GM12864 (cell line): Measurements from ENCODE around the gene USF1.
A peak's percentile ranks its signal among the peaks of the same experiment; 100 is the strongest.
"Not testable (repeated sequence)": the region's sequence is repeated elsewhere in the genome, so short reads cannot be mapped to it uniquely, and the experiment has no call there.

Experiments used
- DNase-seq: peaks from one replicate; pipeline ENCODE4 v3.0.0-alpha.2; 2011; ENCODE audit warnings: low read depth
- H3K4me3 ChIP-seq: 2 replicates; pipeline ENCODE4 v1.5.1; 2011; ENCODE audit warnings: mild to moderate bottlenecking, low read depth, low read length, control low read depth
- TF ChIP-seq, protein P1 (sequence below): IDR thresholded peaks from 2 replicates; pipeline ENCODE4 v1.5.1; 2011; ENCODE audit warnings: low read depth, mild to moderate bottlenecking, moderate library complexity, low read length, control low read depth, inconsistent platforms; ENCODE audit errors: missing control alignments

Gene USF1

DNA sequence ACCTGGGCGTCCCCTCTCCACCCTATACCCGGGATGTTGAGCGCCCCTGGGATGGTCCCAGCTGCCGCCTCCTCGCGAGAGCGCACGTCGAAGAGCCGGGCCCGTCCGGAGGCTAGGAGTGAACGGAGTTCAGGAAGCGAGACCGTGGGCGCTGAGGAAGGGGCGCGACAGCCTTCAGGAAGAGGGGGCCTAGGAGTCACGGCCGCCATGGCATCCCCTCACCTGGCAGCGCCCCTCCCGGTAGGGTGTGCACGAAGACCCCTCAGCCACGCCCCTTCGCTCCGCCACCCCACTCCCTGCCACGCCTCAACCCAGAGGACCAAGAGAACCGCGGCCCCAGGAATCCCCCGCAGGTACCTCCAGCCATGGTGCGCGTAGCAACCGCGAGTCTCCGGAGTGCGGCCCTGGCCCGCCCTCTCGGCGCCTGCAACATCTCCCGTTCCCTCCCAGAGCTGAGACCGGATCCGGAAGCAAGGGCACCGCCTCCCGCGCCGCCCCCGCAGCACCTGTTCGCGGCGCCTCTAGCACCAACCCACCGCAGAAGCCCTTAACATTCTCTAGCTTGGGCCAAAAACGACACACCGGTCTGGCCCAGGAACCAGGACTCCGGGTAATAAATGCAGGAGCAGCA, 7.1 kb downstream of the USF1 start, which contains the start of gene TSTD1:
TSTD1 (minus strand) TSS at position 442 of the 631 bp plus-strand sequence; CDS start at position 367, 75 bp downstream.
- no peak for DNase-seq
- peak within 1 kb of the TSS; percentile 83 for H3K4me3 ChIP-seq
- TF ChIP-seq, protein P1, sequence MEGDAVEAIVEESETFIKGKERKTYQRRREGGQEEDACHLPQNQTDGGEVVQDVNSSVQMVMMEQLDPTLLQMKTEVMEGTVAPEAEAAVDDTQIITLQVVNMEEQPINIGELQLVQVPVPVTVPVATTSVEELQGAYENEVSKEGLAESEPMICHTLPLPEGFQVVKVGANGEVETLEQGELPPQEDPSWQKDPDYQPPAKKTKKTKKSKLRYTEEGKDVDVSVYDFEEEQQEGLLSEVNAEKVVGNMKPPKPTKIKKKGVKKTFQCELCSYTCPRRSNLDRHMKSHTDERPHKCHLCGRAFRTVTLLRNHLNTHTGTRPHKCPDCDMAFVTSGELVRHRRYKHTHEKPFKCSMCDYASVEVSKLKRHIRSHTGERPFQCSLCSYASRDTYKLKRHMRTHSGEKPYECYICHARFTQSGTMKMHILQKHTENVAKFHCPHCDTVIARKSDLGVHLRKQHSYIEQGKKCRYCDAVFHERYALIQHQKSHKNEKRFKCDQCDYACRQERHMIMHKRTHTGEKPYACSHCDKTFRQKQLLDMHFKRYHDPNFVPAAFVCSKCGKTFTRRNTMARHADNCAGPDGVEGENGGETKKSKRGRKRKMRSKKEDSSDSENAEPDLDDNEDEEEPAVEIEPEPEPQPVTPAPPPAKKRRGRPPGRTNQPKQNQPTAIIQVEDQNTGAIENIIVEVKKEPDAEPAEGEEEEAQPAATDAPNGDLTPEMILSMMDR = no peak

DNA sequence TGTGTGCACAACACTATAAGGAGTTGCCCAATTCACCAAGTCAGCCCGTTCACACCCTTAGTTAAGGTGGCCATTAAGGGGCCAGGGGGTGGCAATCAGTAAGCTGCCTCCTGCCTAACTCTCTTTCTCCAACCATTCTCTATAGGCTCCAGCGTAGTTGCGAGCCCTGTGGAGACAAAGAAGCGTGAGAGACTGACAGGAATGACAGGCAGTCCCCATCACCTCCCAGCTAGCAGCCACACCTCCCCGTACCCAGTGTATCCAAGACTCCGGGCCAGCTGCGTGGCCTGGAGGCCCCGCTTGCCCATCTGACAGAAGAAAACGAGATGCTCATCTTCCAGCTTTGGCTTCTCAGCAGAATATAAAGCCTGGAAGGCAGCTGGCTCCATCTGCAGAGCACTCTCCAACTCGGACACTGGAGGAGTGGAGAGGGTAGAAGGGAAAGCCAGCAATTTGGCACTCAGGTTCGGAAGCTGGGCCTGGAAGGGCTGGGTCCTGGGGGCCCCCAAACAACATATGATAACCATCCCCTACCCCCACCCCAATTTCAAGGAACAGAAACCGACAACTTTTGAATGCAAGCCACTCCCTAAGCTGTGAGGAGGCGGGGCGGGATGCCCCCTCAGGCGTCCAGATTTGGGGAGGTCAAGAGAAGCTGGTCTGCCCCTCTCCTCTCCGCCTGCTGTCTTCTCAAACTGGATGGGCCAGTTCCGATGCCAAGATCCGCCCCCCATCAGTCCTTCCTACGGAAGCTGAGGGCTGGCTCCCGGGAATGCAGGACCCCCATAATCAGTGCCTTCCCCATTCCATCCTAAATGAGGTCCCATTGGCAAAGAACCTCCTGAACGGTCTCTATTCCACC, 7.9 kb downstream of the USF1 start:
- H3K4me3 ChIP-seq = peak overlapping the region; percentile 83
- TF ChIP-seq, protein P1 = no peak
- DNase-seq = no peak

DNA sequence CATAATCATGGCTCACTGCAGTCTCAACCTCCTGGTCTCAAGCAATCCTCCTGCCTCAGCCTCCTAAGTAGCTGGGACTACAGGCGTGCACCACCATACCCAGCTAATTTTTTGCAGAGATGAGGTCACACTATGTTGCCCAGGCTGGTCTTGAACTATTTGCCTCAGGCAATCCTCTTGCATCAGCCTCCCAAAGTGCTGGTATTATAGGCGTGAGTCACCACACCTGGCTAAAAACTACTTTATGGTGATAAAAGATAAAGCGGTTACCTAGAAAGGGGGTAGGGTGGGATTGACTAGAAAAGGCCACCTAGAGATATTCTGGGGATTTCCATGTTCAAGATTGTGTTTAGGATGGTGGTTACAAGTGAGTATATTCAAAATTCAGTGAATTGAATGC, 12.0 kb downstream of the USF1 start:
- no peak for DNase-seq
- TF ChIP-seq, protein P1 = no peak
- H3K4me3 ChIP-seq = no peak overlapping the region

DNA sequence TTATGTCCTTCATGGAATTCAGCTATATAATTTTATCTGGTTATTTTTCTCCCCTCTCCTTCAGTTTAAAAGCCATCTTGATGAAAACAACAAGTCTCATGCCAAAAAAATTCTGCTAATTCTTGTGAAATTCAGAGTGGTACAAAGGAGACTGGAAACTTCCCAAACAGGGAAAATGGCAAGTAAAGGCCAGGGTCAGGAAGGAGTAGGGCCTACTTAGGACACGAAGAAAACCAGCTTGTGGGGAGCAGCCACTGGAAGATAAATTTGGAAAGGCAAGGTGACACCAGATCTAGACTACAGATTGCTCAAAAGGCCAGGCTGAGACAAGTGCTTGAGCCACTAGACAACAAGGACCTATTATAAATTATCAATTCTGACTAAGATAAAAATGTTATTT, 13.4 kb downstream of the USF1 start:
- TF ChIP-seq, protein P1 = no peak
- no peak for DNase-seq
- H3K4me3 ChIP-seq = no peak overlapping the region

DNA sequence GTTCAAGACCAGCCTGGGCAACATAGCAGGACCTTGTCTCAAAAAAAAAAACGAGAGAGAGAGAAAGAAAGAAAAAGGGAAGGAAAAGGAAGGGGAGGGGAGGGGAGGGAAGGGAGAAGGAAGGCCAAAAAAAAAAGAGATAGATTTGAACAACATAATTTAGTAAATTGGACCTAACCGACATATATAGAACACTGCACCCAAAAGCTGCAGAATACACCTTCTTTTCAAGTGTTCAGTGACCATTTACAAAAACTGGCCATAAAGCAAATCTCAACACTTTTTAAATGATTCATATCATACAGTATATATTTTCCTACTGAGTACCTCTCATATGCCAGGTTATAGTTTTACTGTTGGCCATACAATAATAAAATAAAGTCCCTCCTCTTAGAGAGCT, 13.9 kb downstream of the USF1 start:
- no peak for DNase-seq
- TF ChIP-seq, protein P1 = no peak
- no peak overlapping the region for H3K4me3 ChIP-seq

DNA sequence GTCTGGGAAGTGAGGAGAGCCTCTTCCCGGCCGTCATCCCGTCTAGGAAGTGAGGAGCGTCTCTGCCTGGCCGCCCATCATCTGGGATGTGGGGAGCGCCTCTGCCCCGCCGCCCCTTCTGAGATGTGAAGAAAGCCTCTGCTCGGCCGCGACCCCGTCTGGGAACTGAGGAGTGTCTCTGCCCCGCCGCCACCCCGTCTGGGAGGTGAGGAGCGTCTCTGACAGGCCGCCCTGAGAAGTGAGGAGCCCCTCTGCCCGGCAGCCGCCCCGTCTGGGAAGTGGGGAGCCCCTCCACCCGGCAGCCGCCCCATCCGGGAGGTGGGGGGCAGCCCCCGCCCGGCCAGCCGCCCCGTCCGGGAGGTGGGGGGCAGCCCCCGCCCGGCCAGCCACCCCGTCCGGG, 16.3 kb downstream of the USF1 start:
- not testable (repeated sequence) for DNase-seq, H3K4me3 ChIP-seq

DNA sequence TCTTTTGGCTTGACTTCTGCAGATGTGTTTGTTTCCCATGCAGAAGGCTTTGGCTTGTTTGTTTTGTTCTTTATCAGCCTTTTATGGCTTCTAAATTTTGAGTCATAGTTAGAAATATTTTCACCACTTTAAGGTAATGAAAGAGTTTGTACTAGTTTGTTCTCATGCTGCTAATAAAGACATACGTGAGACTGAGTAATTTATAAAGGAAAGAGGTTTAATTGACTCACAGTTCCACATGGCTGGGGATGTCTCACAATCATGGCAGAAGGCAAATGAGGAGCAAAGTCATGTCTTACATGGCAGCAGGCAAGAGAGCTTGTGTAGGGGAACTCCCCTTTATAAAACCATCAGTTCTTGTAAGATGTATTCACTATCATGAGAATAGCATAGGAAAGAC, 18.8 kb downstream of the USF1 start:
- not testable (repeated sequence) for DNase-seq, H3K4me3 ChIP-seq

DNA sequence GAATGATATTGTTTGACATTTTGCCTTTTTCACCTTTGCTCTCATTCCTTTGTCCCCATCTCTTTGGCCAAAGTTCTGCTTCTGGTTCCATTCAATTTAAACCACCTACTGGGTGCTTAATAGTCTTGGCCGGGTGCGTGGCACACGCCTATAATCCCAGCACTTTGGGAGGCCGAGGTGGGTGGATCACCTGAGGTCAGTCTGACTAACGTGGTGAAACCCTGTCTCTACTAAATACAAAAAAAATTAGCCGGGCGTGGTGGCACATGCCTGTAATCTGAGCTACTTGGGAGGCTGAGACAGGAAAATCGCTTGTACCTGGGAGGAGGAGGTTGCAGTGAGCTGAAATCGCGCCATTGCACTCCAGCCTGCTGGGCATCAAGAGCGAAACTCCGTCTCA, 23.3 kb downstream of the USF1 start:
- not testable (repeated sequence) for H3K4me3 ChIP-seq

More for the DNA sequence above, 23.3 kb downstream of the USF1 start:
- not testable (repeated sequence) for DNase-seq
